ENCODE data around the gene FAM20C.

GRCh38 chr7:199483-200249 is 7.3 kb downstream of the FAM20C start:
- TF ChIP-seq GATA2 (IDR thresholded peaks at IDR 0.05; ENCODE audit: low read depth, low read length) (no peak), GATA3 (IDR thresholded peaks at IDR 0.05; ENCODE audit: low read depth, low read length) (no peak)
